HG03520 (cell line): ENCODE results near the gene NOTCH4.

Source experiments
- ATAC-seq: cut with Tn5 transposase; IDR thresholded peaks from one replicate; pipeline ENCODE4 v1.9.1; 2021; ENCODE audit warnings: mild to moderate bottlenecking, moderate library complexity; ENCODE audit not compliant: unreplicated experiment

Gene NOTCH4

GRCh38 chr6:32167761-32168262, 56.1 kb downstream of the NOTCH4 start:
- ATAC-seq: no peak

GRCh38 chr6:32167154-32167760, 56.6 kb downstream of the NOTCH4 start:
- no peak for ATAC-seq

- ATAC-seq: no peak
Measured at GRCh38 chr6:32166411-32167061, 57.3 kb downstream of the NOTCH4 start.

- ATAC-seq: no peak
Measured at GRCh38 chr6:32164295-32164694, 59.6 kb downstream of the NOTCH4 start, which contains the start of gene EGFL8. Gene EGFL8, plus strand, starts transcription at chr6:32164595. Its CDS starts 1,571 bp downstream, at chr6:32166166.

GRCh38 chr6:32163559-32164258, 60.2 kb downstream of the NOTCH4 start:
- ATAC-seq: no peak

- ATAC-seq: no peak
Measured at GRCh38 chr6:32158052-32158451, 65.8 kb downstream of the NOTCH4 start.

- no peak for ATAC-seq
Measured at GRCh38 chr6:32156891-32157290, 67.0 kb downstream of the NOTCH4 start.

GRCh38 chr6:32154514-32155161, 69.2 kb downstream of the NOTCH4 start:
- ATAC-seq: no peak

GRCh38 chr6:32153564-32154513, 70.0 kb downstream of the NOTCH4 start, which contains the start of gene PPT2:
Gene PPT2, plus strand, starts transcription at chr6:32154141. Its CDS starts 454 bp downstream, at chr6:32154595.
- no peak for ATAC-seq

- no peak for ATAC-seq
Measured at GRCh38 chr6:32152769-32153563, 70.9 kb downstream of the NOTCH4 start.

- no peak for ATAC-seq
Measured at GRCh38 chr6:32151863-32152768, 71.8 kb downstream of the NOTCH4 start, which contains the start of gene PRRT1. Gene PRRT1, minus strand, starts transcription at chr6:32151939. Its CDS starts 112 bp downstream, at chr6:32151827.

- ATAC-seq: no peak
Measured at GRCh38 chr6:32151181-32151862, 72.5 kb downstream of the NOTCH4 start.

GRCh38 chr6:32149932-32150870, 73.7 kb downstream of the NOTCH4 start:
- ATAC-seq: no peak

- no peak for ATAC-seq
Measured at GRCh38 chr6:32149092-32149755, 74.6 kb downstream of the NOTCH4 start.

- no peak for ATAC-seq
Measured at GRCh38 chr6:32148289-32149091, 75.4 kb downstream of the NOTCH4 start.
